Glutamatergic neuron (in vitro differentiated cells): Measurements from ENCODE around the gene TSHZ2. TPM values are rescaled to one million over a fixed set of nuclear protein-coding genes. Genes with fewer than 3 reads are reported as not detected.

Source experiments
- DNase-seq: peaks from one replicate; pipeline ENCODE4 v3.0.0; 2022
- H3K27ac Mint-ChIP-seq: one replicate; pipeline ENCODE4 v1.8.0; 2020; ENCODE audit warnings: mild to moderate bottlenecking, mixed read lengths, inconsistent platforms; ENCODE audit not compliant: unreplicated experiment
- H3K27me3 Mint-ChIP-seq: one replicate; pipeline ENCODE4 v1.8.0; 2020; ENCODE audit warnings: mild to moderate bottlenecking, moderate library complexity, mixed read lengths, inconsistent platforms; ENCODE audit not compliant: unreplicated experiment
- H3K36me3 Mint-ChIP-seq: one replicate; pipeline ENCODE4 v1.8.0; 2020; ENCODE audit warnings: mild to moderate bottlenecking, mixed read lengths, inconsistent platforms; ENCODE audit not compliant: unreplicated experiment
- H3K4me1 Mint-ChIP-seq: one replicate; pipeline ENCODE4 v1.8.0; 2020; ENCODE audit warnings: mild to moderate bottlenecking, low read depth, mixed read lengths, inconsistent platforms; ENCODE audit not compliant: unreplicated experiment
- H3K4me3 Mint-ChIP-seq: one replicate; pipeline ENCODE4 v1.8.0; 2020; ENCODE audit warnings: mild to moderate bottlenecking, mixed read lengths, inconsistent platforms; ENCODE audit not compliant: unreplicated experiment
- H3K9me3 Mint-ChIP-seq: one replicate; pipeline ENCODE4 v1.8.0; 2020; ENCODE audit warnings: mild to moderate bottlenecking, moderate library complexity, mixed read lengths, inconsistent platforms; ENCODE audit not compliant: unreplicated experiment
- total RNA-seq: library from RNA; stranded (reverse); fragmentation: NEBNext Ultra II Directional; extraction: Animal tissue kit (Norgen Biotek cat#: 25700); gene quantifications from one replicate; pipeline ENCODE4 v1.2.1, GENCODE V29; 2021; ENCODE audit not compliant: unreplicated experiment
- TF ChIP-seq, protein P1 (sequence below): fragments of 200-600 bp; sonication (generic); IDR thresholded peaks from one replicate; pipeline ENCODE4 v1.5.0; 2021; ENCODE audit not compliant: partially characterized antibody, unreplicated experiment

The TSHZ2 gene
- total RNA-seq, 1 donor from 2014 or later: 10.0 TPM

DNA sequence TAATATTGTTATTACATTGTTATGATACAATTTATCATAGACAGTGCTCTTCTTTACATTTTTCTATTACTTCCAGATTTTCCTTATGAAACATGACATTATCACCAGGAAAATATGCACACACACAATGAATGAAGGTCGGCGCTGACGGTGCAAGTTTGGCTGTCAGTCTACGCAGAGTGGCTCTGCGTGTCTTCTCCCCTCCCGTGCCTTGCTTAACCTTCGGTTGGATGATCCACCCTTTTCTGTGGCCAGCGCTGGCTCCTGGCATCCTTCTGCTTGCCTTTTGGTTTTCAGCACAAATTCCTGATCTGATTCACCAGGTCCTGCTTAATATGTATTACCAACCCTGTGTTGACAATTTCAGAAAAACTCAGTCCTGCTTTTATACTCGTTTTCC, 157.4 kb downstream of the TSHZ2 start:
- TF ChIP-seq, protein P1, sequence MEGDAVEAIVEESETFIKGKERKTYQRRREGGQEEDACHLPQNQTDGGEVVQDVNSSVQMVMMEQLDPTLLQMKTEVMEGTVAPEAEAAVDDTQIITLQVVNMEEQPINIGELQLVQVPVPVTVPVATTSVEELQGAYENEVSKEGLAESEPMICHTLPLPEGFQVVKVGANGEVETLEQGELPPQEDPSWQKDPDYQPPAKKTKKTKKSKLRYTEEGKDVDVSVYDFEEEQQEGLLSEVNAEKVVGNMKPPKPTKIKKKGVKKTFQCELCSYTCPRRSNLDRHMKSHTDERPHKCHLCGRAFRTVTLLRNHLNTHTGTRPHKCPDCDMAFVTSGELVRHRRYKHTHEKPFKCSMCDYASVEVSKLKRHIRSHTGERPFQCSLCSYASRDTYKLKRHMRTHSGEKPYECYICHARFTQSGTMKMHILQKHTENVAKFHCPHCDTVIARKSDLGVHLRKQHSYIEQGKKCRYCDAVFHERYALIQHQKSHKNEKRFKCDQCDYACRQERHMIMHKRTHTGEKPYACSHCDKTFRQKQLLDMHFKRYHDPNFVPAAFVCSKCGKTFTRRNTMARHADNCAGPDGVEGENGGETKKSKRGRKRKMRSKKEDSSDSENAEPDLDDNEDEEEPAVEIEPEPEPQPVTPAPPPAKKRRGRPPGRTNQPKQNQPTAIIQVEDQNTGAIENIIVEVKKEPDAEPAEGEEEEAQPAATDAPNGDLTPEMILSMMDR: no peak
- H3K36me3 Mint-ChIP-seq: no peaks in the 10 kb centered on the region
- H3K4me1 Mint-ChIP-seq: peaks cover 3% of the 10 kb centered on the region
- no peak overlapping the region for H3K4me3 Mint-ChIP-seq
- DNase-seq: no peak
- no peaks in the 10 kb centered on the region for H3K9me3 Mint-ChIP-seq
- no peaks in the 10 kb centered on the region for H3K27me3 Mint-ChIP-seq
- H3K27ac Mint-ChIP-seq: no peak overlapping the region

DNA sequence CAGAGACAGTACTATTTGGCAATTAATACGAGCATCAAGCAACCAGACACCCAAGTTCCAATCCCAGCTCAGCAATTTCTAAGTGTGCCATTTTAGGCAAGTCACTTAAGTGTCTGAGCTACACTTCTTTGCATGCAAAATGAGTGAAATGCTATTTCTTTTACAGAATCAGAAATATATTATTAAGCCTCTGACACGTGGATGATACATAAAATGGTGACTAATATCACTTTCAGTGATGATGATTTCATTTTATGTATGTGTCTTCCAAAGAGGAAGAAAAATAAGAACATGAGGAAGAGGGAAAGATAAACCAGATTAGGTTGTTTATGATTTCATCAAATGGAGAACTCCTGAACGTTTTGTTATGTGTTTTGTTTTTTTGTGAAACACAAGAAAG, 158.6 kb downstream of the TSHZ2 start:
- Mint-ChIP-seq H3K9me3 (no peaks in the 10 kb centered on the region), H3K4me1 (peaks cover 3% of the 10 kb centered on the region), H3K4me3 (no peak overlapping the region), H3K27me3 (peaks cover 2% of the 10 kb centered on the region), H3K27ac (no peak overlapping the region), H3K36me3 (no peaks in the 10 kb centered on the region)
- TF ChIP-seq, protein P1: no peak
- no peak for DNase-seq

DNA sequence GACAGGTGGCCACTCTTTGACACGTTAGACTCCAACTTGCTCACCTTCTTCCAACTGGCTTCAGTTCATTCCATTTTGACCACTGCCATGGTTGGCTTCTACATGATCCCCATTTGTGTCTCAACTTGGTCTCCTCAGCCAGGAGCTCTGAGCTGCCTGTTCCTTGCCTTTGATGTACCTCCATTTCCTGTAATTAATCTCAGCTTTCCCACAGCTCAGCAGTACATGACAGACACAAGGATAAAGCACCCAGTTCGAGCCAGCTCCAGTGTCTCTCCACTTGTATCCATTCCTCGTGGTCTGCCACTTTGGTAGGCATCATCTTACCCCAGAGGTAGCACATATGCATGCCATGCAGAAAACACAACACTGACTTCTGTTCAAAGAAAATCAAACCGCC, 161.0 kb downstream of the TSHZ2 start:
- TF ChIP-seq, protein P1: no peak
- no peaks in the 10 kb centered on the region for H3K9me3 Mint-ChIP-seq
- no peaks in the 10 kb centered on the region for H3K36me3 Mint-ChIP-seq
- DNase-seq: no peak
- H3K27ac Mint-ChIP-seq: no peak overlapping the region
- H3K4me1 Mint-ChIP-seq: no peaks in the 10 kb centered on the region
- no peak overlapping the region for H3K4me3 Mint-ChIP-seq
- H3K27me3 Mint-ChIP-seq: peaks cover 2% of the 10 kb centered on the region

DNA sequence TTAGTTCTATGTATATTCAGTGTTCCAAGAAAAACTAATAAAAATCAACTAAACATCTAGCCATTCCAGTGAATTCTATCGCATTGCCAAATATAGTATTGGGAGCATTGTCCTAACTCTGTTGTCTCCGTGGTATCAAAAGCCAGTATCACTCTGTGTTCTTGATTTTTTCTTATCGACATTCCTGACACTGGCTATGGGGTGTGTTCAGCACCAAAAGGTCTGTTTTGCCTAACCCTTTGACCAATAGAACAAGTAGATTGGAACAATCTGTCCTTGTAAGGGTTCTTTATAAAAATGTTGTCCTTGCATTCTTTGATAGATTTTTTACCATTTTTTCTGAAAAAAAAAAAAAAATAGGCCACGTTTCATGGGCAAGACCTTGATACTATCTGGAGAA, 161.5 kb downstream of the TSHZ2 start:
- TF ChIP-seq, protein P1: no peak
- H3K9me3 Mint-ChIP-seq: no peaks in the 10 kb centered on the region
- no peak overlapping the region for H3K4me3 Mint-ChIP-seq
- peaks cover 2% of the 10 kb centered on the region for H3K27me3 Mint-ChIP-seq
- no peak overlapping the region for H3K27ac Mint-ChIP-seq
- no peak for DNase-seq
- H3K4me1 Mint-ChIP-seq: no peaks in the 10 kb centered on the region
- H3K36me3 Mint-ChIP-seq: no peaks in the 10 kb centered on the region

DNA sequence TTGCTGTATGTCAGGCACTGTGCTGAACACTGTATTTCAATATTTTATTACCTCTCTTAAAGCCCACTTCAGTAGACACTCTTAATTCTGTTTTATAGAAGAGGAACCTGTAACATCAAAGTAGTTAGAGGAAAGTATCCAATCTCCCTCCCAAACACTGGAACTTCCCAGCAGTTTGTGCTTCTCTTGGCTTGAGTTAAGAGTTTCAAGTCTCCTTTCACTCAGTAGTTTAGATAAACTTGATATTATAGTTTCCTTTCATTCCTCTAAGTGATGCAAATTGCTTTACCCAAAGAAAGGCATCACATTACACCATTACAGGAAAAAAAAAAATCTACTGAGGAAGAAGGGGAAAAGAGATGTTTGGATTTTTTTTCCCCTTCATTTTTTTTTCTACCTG, 164.3 kb downstream of the TSHZ2 start:
- no peaks in the 10 kb centered on the region for H3K9me3 Mint-ChIP-seq
- H3K36me3 Mint-ChIP-seq: no peaks in the 10 kb centered on the region
- H3K4me1 Mint-ChIP-seq: no peaks in the 10 kb centered on the region
- TF ChIP-seq, protein P1: no peak
- H3K27ac Mint-ChIP-seq: no peak overlapping the region
- no peak for DNase-seq
- peaks cover 2% of the 10 kb centered on the region for H3K27me3 Mint-ChIP-seq
- no peak overlapping the region for H3K4me3 Mint-ChIP-seq
